ENCODE measurements around the gene ADGRG6.

DNA sequence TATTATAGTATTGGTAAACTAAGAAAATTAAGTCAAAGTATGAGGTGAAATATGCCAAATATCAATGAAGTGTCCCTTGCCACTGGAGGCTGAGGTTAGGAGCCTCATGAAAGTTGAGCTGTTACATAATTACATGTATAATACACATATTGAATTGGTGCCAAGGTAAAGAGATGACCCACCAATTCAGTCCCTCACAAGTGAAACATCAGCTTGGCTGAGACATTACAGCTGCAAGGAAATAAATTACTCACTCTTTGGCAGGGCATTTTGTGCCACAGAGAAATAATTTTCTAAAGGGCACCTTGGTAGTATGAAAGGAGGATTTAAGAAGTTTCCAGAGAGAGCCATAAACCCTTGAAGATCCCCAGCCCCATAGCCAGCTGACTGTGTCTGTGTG, 127.4 kb downstream of the ADGRG6 start:
- no peak for TF ChIP-seq POLR2A (IDR thresholded peaks at IDR 0.05)
- TF ChIP-seq, protein P1, sequence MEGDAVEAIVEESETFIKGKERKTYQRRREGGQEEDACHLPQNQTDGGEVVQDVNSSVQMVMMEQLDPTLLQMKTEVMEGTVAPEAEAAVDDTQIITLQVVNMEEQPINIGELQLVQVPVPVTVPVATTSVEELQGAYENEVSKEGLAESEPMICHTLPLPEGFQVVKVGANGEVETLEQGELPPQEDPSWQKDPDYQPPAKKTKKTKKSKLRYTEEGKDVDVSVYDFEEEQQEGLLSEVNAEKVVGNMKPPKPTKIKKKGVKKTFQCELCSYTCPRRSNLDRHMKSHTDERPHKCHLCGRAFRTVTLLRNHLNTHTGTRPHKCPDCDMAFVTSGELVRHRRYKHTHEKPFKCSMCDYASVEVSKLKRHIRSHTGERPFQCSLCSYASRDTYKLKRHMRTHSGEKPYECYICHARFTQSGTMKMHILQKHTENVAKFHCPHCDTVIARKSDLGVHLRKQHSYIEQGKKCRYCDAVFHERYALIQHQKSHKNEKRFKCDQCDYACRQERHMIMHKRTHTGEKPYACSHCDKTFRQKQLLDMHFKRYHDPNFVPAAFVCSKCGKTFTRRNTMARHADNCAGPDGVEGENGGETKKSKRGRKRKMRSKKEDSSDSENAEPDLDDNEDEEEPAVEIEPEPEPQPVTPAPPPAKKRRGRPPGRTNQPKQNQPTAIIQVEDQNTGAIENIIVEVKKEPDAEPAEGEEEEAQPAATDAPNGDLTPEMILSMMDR (IDR thresholded peaks at IDR 0.05) = no peak
